Stimulated activated CD4-positive, alpha-beta T cell treated with anti-CD3 and anti-CD28 coated beads, Interleukin-2, amount 100 ng/mL, for 4 hours (primary cell): ENCODE results near the gene FOXP2.
"Not testable (repeated sequence)": the region's sequence is repeated elsewhere in the genome, so short reads cannot be mapped to it uniquely, and the experiment has no call there.

Source experiments
- DNase-seq: peaks from one replicate; pipeline ENCODE4 v3.0.0-alpha.2; 2020; ENCODE audit warnings: low read depth

Gene FOXP2

GRCh38 chr7:114504586-114504985 is 90.0 kb downstream of the FOXP2 start:
- DNase-seq = no peak

- DNase-seq = no peak
Measured at GRCh38 chr7:114507381-114507780, 92.8 kb downstream of the FOXP2 start.

- no peak for DNase-seq
Measured at GRCh38 chr7:114508086-114508485, 93.5 kb downstream of the FOXP2 start.

GRCh38 chr7:114510824-114511223 is 96.2 kb downstream of the FOXP2 start:
- DNase-seq = not testable (repeated sequence)

- no peak for DNase-seq
Measured at GRCh38 chr7:114519240-114519639, 104.6 kb downstream of the FOXP2 start.

- DNase-seq = no peak
Measured at GRCh38 chr7:114522081-114522480, 107.5 kb downstream of the FOXP2 start.

- no peak for DNase-seq
Measured at GRCh38 chr7:114527589-114527988, 113.0 kb downstream of the FOXP2 start.

GRCh38 chr7:114530057-114530611 is 115.5 kb downstream of the FOXP2 start:
- DNase-seq = no peak

- DNase-seq = no peak
Measured at GRCh38 chr7:114531326-114531725, 116.7 kb downstream of the FOXP2 start.

- no peak for DNase-seq
Measured at GRCh38 chr7:114533131-114533530, 118.5 kb downstream of the FOXP2 start.

- DNase-seq = no peak
Measured at GRCh38 chr7:114534953-114535352, 120.3 kb downstream of the FOXP2 start.

GRCh38 chr7:114539575-114539974 is 125.0 kb downstream of the FOXP2 start:
- DNase-seq = no peak

- no peak for DNase-seq
Measured at GRCh38 chr7:114540291-114540690, 125.7 kb downstream of the FOXP2 start.

GRCh38 chr7:114547346-114547745 is 132.7 kb downstream of the FOXP2 start:
- not testable (repeated sequence) for DNase-seq

GRCh38 chr7:114548081-114548980 is 133.7 kb downstream of the FOXP2 start:
- no peak for DNase-seq

- no peak for DNase-seq
Measured at GRCh38 chr7:114554781-114555537, 140.3 kb downstream of the FOXP2 start.

GRCh38 chr7:114567416-114567815 is 152.8 kb downstream of the FOXP2 start:
- no peak for DNase-seq

- no peak for DNase-seq
Measured at GRCh38 chr7:114569220-114569619, 154.6 kb downstream of the FOXP2 start.

GRCh38 chr7:114574384-114574783 is 159.8 kb downstream of the FOXP2 start:
- no peak for DNase-seq

- no peak for DNase-seq
Measured at GRCh38 chr7:114575098-114575497, 160.5 kb downstream of the FOXP2 start.

GRCh38 chr7:114580963-114581362 is 166.3 kb downstream of the FOXP2 start:
- DNase-seq = not testable (repeated sequence)

- DNase-seq = no peak
Measured at GRCh38 chr7:114588506-114588905, 173.9 kb downstream of the FOXP2 start.

- DNase-seq = no peak
Measured at GRCh38 chr7:114589436-114589835, 174.8 kb downstream of the FOXP2 start.
